HEK293T (cell line): Measurements from ENCODE around the gene UQCRH.

Experiments
- FOXM1 ChIP-seq: fragments of 450-650 bp; IDR thresholded peaks from 2 replicates; pipeline ENCODE4 v1.6.1; 2017; ENCODE audit warnings: mild to moderate bottlenecking, borderline replicate concordance
- L3MBTL2 ChIP-seq: fragments of 450-650 bp; conservative IDR thresholded peaks from 2 replicates; pipeline ENCODE4 v1.6.1; 2016; ENCODE audit warnings: mild to moderate bottlenecking
- TF ChIP-seq, protein P1 (sequence below): fragments of 450-650 bp; IDR thresholded peaks from 2 replicates; pipeline ENCODE4 v1.6.1; 2016

DNA sequence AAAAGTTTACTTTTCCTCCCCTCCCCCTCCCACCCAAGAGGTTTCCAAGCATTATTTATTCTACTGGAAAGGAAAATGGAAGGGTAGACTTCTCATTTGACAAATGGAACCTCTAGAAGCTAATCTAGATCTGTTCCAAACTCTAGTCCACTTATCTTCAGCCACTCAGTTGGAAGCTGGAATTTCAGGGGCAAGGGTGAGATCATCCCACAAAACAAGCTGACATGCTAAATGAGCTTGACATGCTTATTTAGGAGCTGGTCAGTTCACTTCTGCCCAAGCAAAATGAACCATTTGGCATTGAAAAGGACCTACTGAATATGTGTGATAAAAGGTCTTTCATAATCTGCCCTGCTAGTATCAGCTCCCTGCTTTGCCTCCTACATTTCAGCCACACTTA, 5.1 kb upstream of the UQCRH start:
- TF ChIP-seq, protein P1, sequence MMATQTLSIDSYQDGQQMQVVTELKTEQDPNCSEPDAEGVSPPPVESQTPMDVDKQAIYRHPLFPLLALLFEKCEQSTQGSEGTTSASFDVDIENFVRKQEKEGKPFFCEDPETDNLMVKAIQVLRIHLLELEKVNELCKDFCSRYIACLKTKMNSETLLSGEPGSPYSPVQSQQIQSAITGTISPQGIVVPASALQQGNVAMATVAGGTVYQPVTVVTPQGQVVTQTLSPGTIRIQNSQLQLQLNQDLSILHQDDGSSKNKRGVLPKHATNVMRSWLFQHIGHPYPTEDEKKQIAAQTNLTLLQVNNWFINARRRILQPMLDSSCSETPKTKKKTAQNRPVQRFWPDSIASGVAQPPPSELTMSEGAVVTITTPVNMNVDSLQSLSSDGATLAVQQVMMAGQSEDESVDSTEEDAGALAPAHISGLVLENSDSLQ, result no peak
- no peak for TF ChIP-seq L3MBTL2
- no peak for TF ChIP-seq FOXM1
